A549 treated with DMSO at 1 μM for 4 hours (cell line): ENCODE results near the gene DLGAP5. TPM values are rescaled to one million over a fixed set of nuclear protein-coding genes. Genes with fewer than 3 reads are reported as not detected.

Experiments
- total RNA-seq: library from RNA; stranded (reverse); fragments of 200-300 nt; extraction: Qiagen RNA extraction; gene quantifications from 5 replicates; pipeline ENCODE4 v1.2.3, GENCODE V29; 2022; ENCODE audit warnings: low read depth

The DLGAP5 gene, protein sequence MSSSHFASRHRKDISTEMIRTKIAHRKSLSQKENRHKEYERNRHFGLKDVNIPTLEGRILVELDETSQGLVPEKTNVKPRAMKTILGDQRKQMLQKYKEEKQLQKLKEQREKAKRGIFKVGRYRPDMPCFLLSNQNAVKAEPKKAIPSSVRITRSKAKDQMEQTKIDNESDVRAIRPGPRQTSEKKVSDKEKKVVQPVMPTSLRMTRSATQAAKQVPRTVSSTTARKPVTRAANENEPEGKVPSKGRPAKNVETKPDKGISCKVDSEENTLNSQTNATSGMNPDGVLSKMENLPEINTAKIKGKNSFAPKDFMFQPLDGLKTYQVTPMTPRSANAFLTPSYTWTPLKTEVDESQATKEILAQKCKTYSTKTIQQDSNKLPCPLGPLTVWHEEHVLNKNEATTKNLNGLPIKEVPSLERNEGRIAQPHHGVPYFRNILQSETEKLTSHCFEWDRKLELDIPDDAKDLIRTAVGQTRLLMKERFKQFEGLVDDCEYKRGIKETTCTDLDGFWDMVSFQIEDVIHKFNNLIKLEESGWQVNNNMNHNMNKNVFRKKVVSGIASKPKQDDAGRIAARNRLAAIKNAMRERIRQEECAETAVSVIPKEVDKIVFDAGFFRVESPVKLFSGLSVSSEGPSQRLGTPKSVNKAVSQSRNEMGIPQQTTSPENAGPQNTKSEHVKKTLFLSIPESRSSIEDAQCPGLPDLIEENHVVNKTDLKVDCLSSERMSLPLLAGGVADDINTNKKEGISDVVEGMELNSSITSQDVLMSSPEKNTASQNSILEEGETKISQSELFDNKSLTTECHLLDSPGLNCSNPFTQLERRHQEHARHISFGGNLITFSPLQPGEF
- 28.5 to 38.1 TPM (median 36.4 TPM) in 5 replicates for total RNA-seq

DNA sequence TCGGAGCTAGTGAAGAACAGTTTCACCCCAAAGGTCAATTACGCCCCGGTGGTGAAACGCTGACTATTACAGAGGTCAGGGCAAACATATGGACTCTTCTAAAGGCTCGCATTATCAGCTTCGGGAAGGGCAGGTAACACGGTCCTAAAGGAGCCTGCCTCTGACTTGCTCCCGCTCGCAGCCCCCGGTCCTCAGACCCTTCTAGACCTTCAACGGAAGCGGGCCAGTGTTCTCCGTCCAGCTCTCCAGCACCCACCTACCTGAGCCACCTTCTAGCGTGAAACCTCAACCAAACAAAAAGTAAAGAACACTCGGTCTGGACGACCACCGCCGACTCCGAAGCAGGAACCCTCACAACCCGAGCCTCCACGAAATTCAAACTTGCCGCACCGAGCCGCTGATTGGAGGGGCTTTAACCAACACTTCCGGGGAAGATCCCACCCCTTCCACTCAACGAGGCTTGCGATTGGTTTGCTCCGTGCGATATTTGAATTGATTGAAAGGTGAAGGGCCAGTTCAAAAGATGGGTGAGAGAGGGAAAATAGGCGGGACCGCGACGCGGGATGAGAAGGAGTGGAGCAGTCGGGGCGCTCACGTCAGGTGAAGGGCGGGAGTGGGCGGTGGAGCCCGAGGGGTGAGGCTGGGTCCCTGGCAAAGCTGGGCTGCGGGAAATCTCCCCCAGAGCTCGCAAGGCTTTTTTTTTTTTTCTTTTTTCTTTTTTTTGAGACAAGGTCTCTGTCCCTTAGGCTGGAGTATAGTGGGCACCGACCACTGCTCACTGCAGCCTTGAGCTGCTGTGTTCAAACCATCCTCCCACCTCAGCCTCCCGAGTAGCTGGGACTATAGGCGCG is at the start of gene DLGAP5:
TSS of gene DLGAP5 (minus strand) at position 383 of the 851 bp plus-strand sequence. CDS start 2,406 bp downstream, outside the sequence.

DNA sequence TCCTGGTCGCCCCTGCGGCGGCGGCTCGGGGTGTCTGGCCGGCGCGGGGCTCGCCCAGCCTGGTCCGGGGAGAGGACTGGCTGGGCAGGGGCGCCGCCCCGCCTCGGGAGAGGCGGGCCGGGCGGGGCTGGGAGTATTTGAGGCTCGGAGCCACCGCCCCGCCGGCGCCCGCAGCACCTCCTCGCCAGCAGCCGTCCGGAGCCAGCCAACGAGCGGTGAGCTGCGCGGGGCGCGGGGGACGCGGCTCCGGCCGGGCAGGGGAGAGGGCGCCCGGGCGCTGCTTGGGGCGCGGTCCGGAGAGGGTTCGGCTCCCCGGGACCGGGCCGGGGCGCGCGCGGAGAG is 62.3 kb downstream of the DLGAP5 start, which contains the start of gene LGALS3:
TSS of gene LGALS3 (plus strand) at position 167 of the 342 bp plus-strand sequence. CDS start 8,122 bp downstream, outside the sequence.

Other genes with a start within 250 kb of the DLGAP5 start
- 10.3 to 15.1 TPM (median 13.5 TPM) in 5 replicates for gene WDHD1, start 164.5 kb downstream of the DLGAP5 start, total RNA-seq
- gene SOCS4, start 164.3 kb downstream of the DLGAP5 start, total RNA-seq = 9.3 to 15.8 TPM (median 11.7 TPM) in 5 replicates
- 93.4 to 121 TPM (median 98.8 TPM) in 5 replicates for gene MAPK1IP1L, start 139.9 kb downstream of the DLGAP5 start, total RNA-seq
- gene LGALS3, start 62.3 kb downstream of the DLGAP5 start, total RNA-seq = 165 to 189 TPM (median 183 TPM) in 5 replicates
- 11.8 to 17.1 TPM (median 15.8 TPM) in 5 replicates for gene FBXO34, start 79.8 kb upstream of the DLGAP5 start, total RNA-seq
- gene ATG14, start 220.2 kb upstream of the DLGAP5 start, total RNA-seq = 5.3 to 6.7 TPM (median 5.8 TPM) in 5 replicates
- not detected in 5 replicates for gene TBPL2, start 249.0 kb upstream of the DLGAP5 start, total RNA-seq